H4 (cell line): ENCODE data around the gene POMC. TPM values are rescaled to one million over a fixed set of nuclear protein-coding genes. Genes with fewer than 3 reads are reported as not detected.
"Not testable (repeated sequence)": the region's sequence is repeated elsewhere in the genome, so short reads cannot be mapped to it uniquely, and the experiment has no call there.

Experiments
- DNase-seq: peaks from one replicate; pipeline ENCODE4 v3.0.0-alpha.2; 2015; ENCODE audit warnings: low spot score
- total RNA-seq: library from RNA; depleted of rRNA; stranded (reverse); fragments of >200 nt; shearing (Covaris generic); gene quantifications from 2 replicates; pipeline ENCODE4 v1.2.3, GENCODE V29; 2014; rRNA removed

POMC gene
- not detected in 2 replicates for total RNA-seq

- DNase-seq = no peak
Observed at GRCh38 chr2:25168256-25169072, at the start of gene POMC. Gene POMC (minus strand): TSS chr2:25168580. CDS start chr2:25164772, 3,808 bp downstream.

DNA sequence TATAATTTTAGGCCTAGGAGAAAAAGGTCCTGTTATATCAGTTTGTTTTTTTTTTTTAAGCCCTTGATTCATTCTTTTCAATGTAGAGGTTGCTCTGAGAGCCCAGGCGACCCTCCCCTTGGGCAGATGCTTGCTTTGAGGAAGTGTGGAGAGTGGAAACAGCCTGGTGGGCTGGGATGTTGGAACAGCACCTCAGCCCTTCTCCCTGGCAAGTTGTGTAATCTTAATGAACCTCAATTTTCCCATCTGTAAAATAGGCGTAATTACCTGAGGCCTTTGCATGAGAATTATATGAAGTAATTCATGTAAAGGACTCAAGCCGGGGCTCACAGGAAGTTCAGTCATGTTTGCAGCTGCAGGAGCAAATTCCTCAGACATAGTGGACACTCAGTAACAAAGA lies 49.7 kb upstream of the POMC start:
- DNase-seq = no peak

DNA sequence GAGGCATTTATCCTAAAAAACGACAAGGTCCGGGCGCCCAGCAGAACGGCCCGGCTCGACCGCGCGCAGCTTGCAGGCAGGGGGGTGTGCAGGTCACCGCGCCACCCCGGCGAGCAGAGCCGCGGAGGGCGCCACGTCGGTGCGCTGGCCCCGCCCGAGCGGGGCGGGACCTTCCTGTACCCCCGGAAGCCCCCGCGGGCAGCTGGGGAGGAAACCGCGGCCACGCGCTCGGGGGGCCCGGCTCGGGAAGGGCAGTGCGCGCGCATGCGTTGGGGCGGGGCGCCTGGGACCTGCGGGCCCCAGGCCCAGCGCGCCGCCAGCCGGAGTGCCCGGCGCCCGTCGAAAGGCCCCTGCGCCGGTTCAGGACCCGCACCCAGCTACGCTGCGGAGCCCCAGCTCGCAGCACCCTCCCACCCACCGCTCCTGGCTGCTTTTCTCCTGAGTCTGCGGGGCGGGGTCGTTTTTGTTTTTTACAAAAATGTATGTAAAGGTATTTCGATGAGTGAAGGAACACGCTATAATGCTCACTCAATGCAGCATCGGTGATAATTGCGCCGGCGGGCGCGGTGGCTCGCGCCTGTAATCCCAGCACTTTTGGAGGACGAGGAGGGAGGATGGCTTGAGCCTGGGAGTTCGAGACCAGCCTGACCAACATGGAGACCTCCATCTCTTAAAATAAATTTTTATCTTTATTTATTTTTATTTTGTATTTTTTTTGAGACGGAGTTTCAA lies 47.7 kb upstream of the POMC start:
- DNase-seq = no peak

- DNase-seq = no peak
Observed at GRCh38 chr2:25215232-25215631, 46.9 kb upstream of the POMC start.

GRCh38 chr2:25213229-25213628 lies 44.8 kb upstream of the POMC start:
- DNase-seq = no peak

DNA sequence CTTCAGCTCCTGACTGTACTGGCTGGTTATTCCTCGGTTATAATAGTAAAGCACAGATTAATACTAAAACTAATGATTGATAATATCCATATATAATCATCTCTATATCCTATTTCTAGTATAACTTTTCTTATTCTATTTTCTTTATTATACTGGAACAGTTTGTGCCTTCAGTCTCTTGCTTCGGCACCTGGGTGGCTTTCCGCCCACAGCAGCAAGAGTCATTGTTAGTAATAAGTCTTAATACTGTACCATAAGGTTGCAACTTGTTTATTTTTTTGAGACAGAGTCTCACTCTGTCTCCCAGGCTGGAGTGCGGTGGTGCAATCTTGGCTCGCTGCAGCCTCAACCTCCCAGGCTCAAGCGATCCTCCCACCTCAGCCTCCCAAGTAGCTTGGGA lies 42.5 kb upstream of the POMC start:
- not testable (repeated sequence) for DNase-seq

DNA sequence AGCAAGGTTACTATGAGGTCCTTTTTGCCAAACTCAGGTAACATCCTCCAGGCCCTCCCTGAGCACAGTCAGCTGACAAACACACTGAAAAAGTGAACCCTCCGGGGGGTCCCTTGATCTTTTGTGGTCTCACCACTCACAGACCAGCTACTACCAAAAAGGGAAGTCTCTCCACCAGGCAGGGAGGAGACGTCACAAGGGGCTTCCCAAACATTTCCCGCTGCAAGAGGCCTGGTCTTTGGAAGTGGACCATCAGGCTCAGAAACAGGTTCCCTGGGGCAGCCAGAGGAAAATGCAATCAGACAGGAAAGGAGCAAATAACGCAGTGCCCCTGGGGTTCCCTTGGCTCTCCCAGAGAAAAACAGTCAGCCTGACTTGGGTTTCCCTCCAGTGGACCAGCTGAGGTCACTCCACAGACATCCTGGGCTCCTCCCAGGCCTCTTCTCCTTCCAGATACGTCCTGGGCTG lies 38.7 kb upstream of the POMC start:
- no peak for DNase-seq

DNA sequence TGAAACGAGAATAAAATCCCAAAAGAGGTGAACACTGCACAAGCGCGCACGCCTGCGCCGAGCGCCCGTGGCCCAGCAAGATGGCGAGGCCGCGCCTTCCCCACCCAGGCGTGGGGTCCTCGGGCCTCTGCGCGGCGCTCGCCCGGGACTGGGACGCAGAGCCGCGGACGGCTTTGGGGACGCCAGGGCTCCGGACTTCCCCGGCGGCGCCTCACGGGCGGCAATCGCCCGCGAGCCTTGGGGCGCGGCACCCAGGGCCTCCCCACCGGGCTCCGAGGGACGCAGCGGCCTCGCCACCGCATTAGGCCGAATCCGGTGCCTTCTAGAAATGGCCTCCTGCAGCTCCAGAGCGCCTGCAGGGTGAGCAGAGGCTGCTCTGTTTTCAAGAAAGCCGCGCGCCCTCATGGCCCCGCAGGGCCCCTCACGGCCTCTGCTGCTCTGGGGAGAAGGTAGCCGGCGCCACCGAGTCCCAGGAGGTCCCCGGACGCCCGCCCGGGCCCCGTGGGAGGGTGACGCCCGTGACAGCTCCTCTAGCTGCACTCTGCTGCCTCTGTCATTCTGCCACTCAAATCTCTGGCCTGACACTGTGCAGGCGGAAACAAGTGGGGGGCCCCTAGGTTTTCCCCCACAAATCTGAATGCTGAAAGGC lies 35.9 kb upstream of the POMC start:
- DNase-seq = no peak

GRCh38 chr2:25202275-25202674 lies 33.9 kb upstream of the POMC start:
- no peak for DNase-seq

GRCh38 chr2:25201794-25202193 lies 33.4 kb upstream of the POMC start:
- DNase-seq = no peak

- DNase-seq = no peak
Observed at GRCh38 chr2:25201265-25201664, 32.9 kb upstream of the POMC start.

GRCh38 chr2:25198576-25198975 lies 30.2 kb upstream of the POMC start:
- DNase-seq = no peak

DNA sequence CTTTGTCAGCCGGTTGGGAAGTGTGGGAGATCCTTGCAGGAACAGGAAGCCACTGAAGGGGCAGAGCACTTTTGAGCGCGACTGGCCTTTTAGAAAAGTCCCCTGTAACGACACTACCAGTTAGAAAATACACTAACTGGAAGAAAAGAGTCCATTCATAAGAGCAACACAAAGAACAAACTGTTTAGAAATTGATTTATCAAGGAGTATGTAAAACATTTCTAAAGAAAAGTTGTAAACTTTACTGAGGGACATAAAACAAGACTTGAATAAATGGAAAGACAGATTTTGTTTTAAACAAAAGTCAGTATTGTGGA lies 29.8 kb upstream of the POMC start:
- no peak for DNase-seq

GRCh38 chr2:25197336-25198208 lies 29.2 kb upstream of the POMC start:
- DNase-seq = no peak

- DNase-seq = no peak
Observed at GRCh38 chr2:25194576-25195122, 26.3 kb upstream of the POMC start.

GRCh38 chr2:25190536-25190935 lies 22.2 kb upstream of the POMC start:
- no peak for DNase-seq

DNA sequence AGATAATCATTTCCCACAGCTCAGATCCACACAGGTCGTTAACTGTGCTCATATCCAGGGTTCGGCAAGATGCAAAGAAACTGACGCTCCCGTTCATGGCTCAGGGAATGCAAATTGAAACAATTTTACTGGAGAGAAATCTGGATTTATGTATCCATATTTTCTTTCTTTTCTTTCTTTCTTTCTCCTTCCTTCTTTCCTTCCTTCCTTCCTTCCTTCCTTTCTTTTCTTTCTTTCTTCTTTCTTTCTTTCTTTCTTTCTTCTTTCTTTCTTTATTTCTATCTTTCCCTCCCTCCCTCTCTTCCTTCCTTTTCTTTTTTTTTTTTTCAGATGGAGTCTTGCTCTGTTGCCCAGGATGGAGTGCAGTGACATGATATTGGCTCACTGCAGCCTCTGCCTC lies 20.0 kb upstream of the POMC start:
- DNase-seq = no peak

- DNase-seq = no peak
Observed at GRCh38 chr2:25187729-25188350, 19.5 kb upstream of the POMC start.

- DNase-seq = no peak
Observed at GRCh38 chr2:25184254-25184653, 15.9 kb upstream of the POMC start.

DNA sequence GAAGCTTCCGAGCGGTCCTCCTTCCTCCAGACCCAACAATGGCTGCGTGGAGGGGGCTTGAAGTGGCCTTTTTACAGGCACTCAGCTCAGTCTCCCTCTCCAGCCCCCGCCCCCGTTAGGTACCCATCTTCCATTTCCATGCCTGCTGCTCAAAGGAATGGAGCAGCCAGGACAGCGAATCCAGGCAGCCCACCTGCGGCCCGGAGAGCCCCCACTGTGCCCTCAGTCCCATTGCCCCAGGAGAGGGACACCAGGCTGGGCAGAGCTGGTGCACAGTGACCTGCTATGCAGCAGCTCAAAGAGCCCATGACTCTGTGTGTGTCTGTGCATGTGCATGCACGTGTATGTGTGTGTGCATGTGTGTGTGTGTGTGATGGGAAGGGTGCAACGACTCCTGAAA lies 10.6 kb upstream of the POMC start:
- DNase-seq = no peak

DNA sequence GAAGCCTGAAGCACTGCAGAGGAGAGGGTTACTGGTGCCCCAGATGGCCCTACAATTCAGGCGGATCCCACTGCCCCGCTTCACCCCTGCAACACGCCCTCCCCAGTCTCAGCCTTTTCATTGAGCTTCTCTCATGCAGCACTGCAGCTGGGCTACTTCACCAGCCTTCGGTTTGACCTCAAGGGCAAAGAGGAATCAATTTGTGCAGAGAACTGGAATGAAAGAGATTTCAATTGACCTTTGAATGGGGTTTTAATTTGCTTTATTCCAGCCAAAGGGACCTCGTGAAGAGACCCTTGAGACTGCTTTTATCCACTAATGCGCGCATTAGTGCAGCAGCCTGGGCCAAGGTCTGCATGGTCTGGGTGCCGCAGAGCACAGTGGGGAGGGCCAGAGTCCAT lies 8.8 kb upstream of the POMC start:
- DNase-seq = no peak
